NOMO-1 treated with dmso at 0.1 percent for 144 hours (cell line): ENCODE results near the gene NKAIN1.
"Not testable (repeated sequence)": the region's sequence is repeated elsewhere in the genome, so short reads cannot be mapped to it uniquely, and the experiment has no call there.

Experiments
- DNase-seq: peaks from one replicate; lab custom pipeline; 2025; ENCODE audit not compliant: unreplicated experiment; lab: John Stamatoyannopoulos, UW

NKAIN1 gene

DNA sequence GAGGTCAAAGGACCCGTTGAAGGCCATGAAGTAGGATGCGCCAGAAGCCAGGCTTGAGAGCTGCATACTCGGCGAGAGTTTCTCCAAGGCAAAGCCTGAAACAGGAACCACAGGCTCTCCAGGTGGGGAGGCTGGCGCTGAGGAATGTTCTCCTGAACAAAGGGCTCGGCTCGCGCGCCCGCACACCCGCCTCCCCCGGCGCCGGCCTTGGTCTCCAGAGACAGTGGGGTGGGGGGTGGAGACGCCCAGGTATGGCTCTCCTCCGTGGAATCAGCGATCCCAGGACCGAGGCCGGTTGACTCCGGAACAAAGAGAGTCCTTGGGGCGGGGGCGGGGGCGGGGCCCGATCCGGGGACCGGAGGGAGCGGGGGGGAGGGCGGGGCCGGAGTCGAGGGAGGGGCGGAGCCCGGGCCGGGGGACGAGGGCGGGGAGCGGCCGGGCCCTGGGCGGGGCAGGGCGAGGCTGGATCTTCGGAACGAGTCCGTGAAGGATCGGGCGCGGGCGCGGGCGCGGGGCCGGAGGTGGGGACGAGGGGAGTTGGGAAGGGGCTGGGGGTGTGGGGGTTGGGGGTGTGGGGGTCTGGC is 85.0 kb downstream of the NKAIN1 start:
- peak; percentile 27 for DNase-seq

DNA sequence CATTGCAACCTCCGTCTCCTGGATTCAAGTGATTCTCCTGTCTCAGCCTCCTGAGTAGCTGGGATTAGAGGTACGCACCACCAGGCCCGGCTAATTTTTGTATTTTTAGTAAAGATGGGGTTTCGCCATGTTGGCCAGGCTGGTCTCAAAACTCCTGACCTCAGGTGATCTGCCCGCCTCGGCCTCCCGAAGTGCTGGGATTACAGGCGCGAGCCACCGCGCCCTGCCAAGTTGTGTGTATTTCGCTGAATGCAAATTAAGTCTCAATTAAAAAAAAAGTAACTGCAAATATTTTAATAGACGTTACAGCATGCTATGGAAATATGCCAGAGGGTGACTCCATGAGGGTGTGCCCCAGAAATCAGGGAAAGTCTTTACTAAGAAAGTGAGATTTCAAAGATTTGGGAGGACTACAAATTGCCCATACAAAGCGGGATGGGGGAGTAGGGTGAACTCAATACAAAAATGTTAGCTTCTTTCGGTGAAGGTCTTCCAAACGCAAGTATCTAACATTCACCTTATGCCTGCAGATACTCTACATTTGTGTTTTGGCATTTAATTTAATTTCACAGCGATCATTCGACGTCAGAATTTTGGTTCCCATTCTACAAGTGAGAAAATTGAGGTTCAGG is 85.6 kb downstream of the NKAIN1 start:
- DNase-seq = no peak

DNA sequence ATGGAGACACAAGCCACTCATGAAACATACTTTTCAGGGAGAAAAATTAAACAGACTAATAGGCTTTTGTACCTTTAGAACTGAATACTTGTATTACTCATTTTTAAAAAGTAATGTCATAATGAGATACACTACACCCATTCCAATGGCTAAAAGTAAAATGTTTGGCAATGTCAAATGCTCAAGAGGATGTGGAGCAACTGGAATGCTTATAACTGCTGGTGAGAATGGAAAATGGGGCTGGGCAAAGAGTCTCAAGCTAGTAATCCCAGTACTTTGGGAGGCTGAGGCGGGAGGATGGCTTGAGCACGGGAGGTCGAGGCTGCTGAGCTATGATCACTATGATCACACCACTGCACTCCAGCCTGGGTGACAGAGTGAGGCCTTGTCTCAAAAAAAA is 86.3 kb downstream of the NKAIN1 start:
- DNase-seq = no peak

DNA sequence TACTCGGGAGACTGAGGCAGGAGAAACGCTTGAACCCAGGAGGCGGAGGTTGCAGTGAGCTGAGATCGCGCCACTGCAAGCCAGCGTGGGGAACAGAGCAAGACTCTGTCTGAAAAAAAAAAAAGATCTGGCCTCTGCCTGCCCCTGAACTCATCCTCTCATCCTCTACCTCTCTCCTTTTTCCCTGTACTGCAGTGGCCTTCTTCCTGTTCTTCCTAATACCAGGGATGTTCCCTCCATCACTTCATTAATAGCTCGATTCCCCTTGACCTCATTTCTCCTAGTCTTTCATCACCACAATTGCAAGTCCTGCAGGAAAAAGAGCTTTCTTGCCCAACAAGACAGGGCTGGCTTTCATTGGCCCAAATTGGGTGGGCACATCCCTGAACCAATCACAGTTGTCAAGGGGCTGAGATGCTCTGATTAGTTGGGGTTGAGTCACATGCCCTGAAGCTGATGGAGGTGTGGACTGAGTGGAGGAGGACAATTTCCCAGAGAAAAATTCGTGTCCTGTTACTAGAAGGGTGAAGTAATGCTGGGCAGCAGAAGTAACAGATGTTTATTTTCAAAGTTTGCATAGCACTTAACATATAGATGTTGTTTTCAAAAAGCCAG is 87.4 kb downstream of the NKAIN1 start:
- DNase-seq = no peak

DNA sequence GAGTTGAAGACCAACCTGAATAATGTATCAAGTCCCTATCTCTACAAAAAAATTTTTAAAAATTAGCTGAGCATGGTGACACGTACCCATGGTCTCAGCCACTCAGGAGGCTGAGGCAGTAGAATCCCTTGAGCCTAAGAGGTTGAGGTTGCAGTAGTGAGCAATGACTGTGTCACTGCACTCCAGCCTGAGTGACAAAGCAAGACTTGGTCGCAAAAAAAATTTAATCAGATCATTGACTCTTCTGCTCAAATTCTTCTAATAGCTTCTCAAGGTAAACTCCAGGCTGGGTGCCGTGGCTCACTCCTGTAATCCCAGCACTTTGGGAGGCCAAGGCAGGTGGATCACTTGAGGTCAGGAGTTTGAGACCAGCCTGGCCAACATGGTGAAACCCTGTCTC is 88.3 kb downstream of the NKAIN1 start:
- no peak for DNase-seq

DNA sequence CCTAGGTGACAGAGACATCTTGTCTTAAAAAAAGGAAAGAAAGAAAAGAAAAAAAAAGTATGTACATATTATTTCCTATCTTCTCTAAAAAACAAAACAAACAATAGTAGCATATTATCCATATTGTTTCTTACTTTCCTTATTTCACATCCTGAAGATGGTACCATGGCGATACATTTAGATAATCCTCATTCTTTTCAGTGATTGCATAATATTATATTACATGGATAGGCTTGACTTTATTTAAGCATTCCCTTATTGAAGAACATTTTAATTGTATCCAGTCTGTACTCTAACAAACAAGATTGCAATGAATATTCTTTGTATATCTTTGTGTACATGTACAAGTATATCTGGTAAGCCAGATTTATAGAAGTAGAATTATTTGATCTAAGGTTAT is 91.3 kb downstream of the NKAIN1 start:
- DNase-seq = no peak

DNA sequence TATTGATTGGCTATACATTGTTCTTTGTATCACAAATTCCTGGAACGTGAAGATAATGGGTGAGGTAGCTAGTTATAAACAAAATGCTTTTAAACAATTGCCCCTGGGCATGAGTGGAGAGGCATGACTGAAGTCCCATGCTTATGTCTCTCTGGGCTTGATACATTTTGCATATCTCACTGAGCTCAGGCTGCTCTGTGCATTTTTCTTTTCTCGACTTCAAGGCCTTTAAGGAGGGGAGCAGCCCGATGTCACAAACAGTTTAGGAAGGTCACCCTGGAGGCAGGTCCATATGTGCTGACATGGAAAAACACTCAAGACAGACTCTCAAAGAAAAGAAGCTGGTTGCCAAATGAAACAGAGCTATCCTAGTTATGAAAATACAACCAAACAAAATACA is 94.0 kb downstream of the NKAIN1 start:
- no peak for DNase-seq

DNA sequence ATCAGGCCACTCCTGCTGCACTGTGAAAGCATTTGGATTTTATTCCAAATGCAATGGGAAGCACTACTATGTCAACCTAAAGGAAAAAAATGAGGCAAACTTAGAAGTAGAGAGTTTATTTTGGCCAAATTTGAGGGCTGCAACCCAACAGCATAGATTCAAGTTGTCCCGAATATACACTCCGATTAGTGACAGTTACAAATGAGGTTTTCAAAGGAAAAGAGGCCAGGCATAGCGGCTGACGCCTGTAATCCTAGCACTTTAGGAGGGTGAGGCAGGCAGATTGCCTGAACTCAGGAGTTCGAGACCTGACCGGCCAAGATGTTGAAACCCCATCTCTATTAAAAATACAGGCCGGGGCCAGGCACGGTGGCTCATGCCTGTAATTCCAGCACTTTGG is 95.2 kb downstream of the NKAIN1 start:
- DNase-seq = no peak

DNA sequence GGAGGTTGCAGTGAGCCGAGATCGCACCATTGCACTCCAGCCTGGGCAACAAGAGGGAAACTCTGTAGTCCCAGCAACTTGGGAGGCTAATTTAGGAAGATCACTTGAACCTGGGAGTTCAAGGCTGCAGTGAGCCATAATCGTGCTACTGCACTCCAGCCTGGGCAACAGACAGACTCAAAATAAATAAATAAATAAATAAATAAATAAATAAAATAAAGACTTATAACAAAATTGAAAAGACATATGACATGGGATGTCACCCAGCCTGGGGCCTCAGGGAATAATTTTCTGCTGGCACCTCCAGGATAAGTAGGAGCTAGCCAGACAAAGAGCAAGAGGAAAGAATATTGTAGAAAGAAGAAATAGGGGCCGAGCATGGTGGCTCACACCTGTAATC is 96.2 kb downstream of the NKAIN1 start:
- DNase-seq = no peak

DNA sequence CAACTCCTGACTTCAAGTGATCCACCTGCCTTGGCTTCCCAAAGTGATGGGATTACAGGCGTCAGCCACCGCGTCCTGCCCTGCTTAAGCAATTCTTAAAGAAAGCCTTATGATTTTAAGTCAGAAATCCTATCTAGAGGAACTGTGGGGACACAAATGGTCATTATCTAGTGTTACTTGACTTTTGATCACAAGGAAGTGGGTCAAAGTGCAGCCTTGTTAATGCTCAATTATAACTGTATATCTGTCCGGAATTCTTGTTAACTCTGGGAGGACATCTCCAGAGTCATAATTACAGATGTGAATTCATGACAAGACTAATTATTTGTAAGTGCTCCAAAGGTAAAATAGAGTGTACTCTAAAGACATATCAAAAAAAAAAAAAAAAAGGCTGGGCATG is 97.3 kb downstream of the NKAIN1 start:
- DNase-seq = no peak

DNA sequence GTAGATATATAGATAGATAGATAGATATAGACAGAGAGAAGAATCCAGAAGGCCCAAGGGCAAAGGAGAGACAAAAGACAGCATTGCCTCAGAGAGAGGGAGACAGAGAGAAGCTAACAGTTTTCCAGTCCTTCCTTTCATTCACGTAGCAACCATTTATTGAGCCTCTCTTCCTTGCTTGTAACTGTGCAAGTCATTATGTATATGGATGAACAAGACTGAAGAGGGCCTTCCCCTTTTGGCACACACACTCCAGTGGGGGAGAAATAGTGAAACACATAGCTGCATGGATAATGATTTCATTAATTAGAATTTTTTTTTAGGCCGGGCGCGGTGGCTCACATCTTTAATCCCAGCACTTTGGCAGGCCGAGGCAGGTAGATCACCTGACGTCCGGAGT is 99.4 kb downstream of the NKAIN1 start:
- no peak for DNase-seq

DNA sequence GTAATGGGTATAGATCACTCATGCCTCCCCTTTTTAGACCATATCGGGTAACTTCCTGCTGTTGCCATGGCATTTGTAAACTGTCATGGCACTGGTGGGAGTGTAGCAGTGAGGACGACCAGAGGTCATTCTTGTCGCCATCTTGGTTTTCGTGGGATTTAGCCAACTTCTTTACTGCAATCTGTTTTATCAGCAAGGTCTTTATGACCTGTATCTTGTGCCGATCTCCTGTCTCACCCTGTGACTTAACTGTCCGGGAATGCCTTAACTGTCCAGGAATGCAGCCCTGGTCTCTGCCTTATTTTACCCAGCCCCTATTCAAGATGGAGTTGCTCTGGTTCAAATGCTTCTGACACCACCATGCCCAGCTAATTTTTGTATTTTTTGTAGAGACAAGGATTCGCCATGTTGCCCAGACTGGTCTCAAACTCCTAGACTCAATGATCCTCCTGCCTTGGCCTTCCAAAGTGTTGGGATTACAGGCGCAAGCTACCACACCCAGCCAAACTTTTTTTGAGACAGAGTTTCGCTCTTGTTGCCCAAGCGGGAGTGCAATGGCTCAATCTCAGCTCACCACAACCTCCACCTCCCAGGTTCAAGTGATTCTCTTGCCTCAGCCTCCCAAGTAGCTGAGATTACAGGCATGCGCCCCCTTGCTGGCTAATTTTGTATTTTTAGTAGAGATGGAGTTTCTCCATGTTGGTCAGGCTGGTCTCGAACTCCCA is 100.7 kb downstream of the NKAIN1 start:
- DNase-seq = not testable (repeated sequence)

DNA sequence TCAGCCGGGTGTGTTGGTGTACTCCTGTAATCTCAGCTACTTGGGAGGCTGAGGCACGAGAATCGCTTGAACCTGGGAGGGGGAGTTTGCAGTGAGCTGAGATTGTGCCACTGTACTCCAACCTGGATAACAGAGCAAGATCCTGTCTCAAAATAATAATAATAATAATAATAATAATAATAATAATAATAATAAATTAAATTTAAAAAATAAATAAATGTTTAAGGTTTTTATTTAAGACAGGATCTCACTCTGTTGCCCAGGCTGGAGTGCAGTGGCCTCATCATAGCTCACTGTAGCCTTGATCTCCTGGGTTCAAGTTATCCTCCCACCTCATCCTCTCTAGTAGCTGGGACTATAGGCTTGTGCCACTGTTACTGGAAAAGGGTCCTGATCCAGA is 101.8 kb downstream of the NKAIN1 start:
- DNase-seq = not testable (repeated sequence)

DNA sequence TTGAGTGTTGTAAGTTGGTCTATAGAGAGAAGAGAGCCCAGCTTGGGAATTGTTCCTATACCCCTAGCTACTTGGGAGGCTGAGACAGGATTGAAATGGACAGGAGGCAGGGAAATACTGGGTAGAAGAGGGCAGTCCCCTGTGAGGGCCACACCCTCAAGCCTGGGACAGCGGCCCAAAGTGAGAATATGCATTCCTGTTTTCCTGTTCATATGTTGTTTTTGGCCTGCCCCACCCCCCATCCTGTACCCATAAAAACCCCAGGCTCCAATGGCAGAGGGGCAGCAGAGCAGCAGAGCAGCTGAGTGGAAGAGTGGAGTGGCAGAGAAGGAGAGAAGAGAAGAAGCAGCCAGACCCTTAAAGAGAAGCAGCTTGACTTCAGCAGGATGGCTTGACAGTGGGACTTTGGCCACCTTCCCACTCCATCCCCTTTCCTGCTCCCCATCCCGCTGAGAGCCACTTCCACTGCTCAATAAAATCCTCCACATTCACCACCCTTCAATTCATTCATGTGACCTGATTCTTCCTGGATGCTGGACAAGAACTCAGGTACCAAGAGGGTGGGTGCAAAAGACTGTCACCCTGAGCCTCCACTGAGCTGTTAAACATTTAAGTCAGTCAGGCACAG is 103.6 kb downstream of the NKAIN1 start:
- no peak for DNase-seq

DNA sequence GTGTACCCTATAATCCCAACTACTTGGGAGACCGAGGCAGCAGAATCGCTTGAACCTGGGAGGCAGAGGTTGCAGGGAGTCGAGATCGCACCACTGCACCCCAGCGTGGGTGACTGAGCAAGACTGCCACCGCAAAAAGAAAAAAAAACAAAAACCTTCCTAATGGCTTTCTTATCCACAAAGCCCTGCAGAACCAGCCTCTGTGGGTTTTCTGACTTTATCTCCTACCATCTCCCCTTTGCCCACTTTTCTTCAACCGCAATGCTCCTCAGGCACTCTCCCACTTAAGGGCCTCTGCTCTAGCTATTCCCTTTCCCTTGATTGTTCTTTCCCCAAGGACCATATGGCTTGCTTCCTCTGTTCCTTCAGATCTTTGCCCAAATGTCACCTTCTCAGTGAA is 106.3 kb downstream of the NKAIN1 start:
- DNase-seq = no peak
